H9 (cell line): ENCODE data around the gene TOGARAM2. TPM values are rescaled to one million over a fixed set of nuclear protein-coding genes. Genes with fewer than 3 reads are reported as not detected.

Source experiments
- DNase-seq: peaks from one replicate; pipeline ENCODE4 v3.0.0-alpha.2; 2017
- H2AFZ ChIP-seq: one replicate; pipeline ENCODE4 v1.6.1; 2013; ENCODE audit warnings: mild to moderate bottlenecking, low read length, control low read depth, moderate library complexity
- H2AK5ac ChIP-seq: 2 replicates; pipeline ENCODE4 v1.6.1; 2013; ENCODE audit warnings: low read length, control low read depth, mixed read lengths; ENCODE audit not compliant: insufficient read length
- H2BK120ac ChIP-seq: one replicate; pipeline ENCODE4 v1.6.1; 2013; ENCODE audit warnings: low read depth, mild to moderate bottlenecking, low read length, control low read depth, inconsistent platforms; ENCODE audit not compliant: poor library complexity, severe bottlenecking
- H2BK12ac ChIP-seq: 2 replicates; pipeline ENCODE4 v1.6.1; 2013; ENCODE audit warnings: low read length, control low read depth, mixed read lengths, low read depth; ENCODE audit not compliant: insufficient read length
- H2BK15ac ChIP-seq: 2 replicates; pipeline ENCODE4 v1.6.1; 2013; ENCODE audit warnings: low read depth, low read length, control low read depth
- H2BK20ac ChIP-seq: one replicate; pipeline ENCODE4 v1.6.1; 2013; ENCODE audit warnings: low read depth, mild to moderate bottlenecking, low read length, control low read depth, inconsistent platforms; ENCODE audit not compliant: poor library complexity, severe bottlenecking
- H2BK5ac ChIP-seq: 2 replicates; pipeline ENCODE4 v1.6.1; 2013; ENCODE audit warnings: low read length, control low read depth, mixed read lengths; ENCODE audit not compliant: insufficient read length
- H3K14ac ChIP-seq: 2 replicates; pipeline ENCODE4 v1.6.1; 2013; ENCODE audit warnings: low read length, control low read depth; ENCODE audit not compliant: insufficient read depth
- H3K18ac ChIP-seq: 2 replicates; pipeline ENCODE4 v1.6.1; 2013; ENCODE audit warnings: low read depth, mild to moderate bottlenecking, mixed read lengths, low read length, control low read depth; ENCODE audit not compliant: insufficient read length
- H3K23ac ChIP-seq: 2 replicates; pipeline ENCODE4 v1.6.1; 2013; ENCODE audit warnings: low read length, control low read depth, mixed read lengths, low read depth; ENCODE audit not compliant: insufficient read length
- H3K23me2 ChIP-seq: 2 replicates; pipeline ENCODE4 v1.6.1; 2013; ENCODE audit warnings: low read depth, mild to moderate bottlenecking, mixed read lengths, low read length, control low read depth; ENCODE audit not compliant: insufficient read length, poor library complexity, severe bottlenecking
- H3K27ac ChIP-seq: 2 replicates; pipeline ENCODE4 v1.5.1; 2013; ENCODE audit warnings: low read length, control low read depth, mixed read lengths, low read depth; ENCODE audit not compliant: insufficient read length
- H3K27me3 ChIP-seq: 2 replicates; pipeline ENCODE4 v1.6.1; 2013; ENCODE audit warnings: low read length, control low read depth, inconsistent platforms; ENCODE audit not compliant: insufficient read depth
- H3K4ac ChIP-seq: 2 replicates; pipeline ENCODE4 v1.6.1; 2013; ENCODE audit warnings: low read depth, mild to moderate bottlenecking, control low read depth, inconsistent platforms, low read length, moderate library complexity
- H3K4me1 ChIP-seq: 2 replicates; pipeline ENCODE4 v1.6.1; 2013; ENCODE audit warnings: low read length, control low read depth, inconsistent platforms; ENCODE audit not compliant: insufficient read depth
- H3K4me2 ChIP-seq: 2 replicates; pipeline ENCODE4 v1.6.1; 2013; ENCODE audit warnings: low read length, control low read depth, mixed read lengths; ENCODE audit not compliant: insufficient read length, insufficient read depth
- H3K56ac ChIP-seq: 2 replicates; pipeline ENCODE4 v1.6.1; 2013; ENCODE audit warnings: low read depth, mild to moderate bottlenecking, mixed read lengths, low read length, control low read depth; ENCODE audit not compliant: insufficient read length
- H3K79me1 ChIP-seq: 2 replicates; pipeline ENCODE4 v1.6.1; 2013; ENCODE audit warnings: low read depth, mild to moderate bottlenecking, moderate library complexity, low read length, control low read depth, inconsistent platforms; ENCODE audit not compliant: insufficient read depth, poor library complexity, severe bottlenecking
- H3K79me2 ChIP-seq: 2 replicates; pipeline ENCODE4 v1.6.1; 2013; ENCODE audit warnings: low read length, control low read depth, inconsistent platforms; ENCODE audit not compliant: insufficient read depth
- H3K9ac ChIP-seq: 2 replicates; pipeline ENCODE4 v1.6.1; 2013; ENCODE audit warnings: low read length, control low read depth, mixed read lengths; ENCODE audit not compliant: insufficient read length; ENCODE audit errors: extremely low read depth
- H3K9me3 ChIP-seq: one replicate; pipeline ENCODE4 v1.6.1; 2013; ENCODE audit warnings: low read depth, low read length, inconsistent platforms; ENCODE audit not compliant: control insufficient read depth
- H3T11ph ChIP-seq: one replicate; pipeline ENCODE4 v1.6.1; 2013; ENCODE audit warnings: mild to moderate bottlenecking, low read length, control low read depth, inconsistent platforms
- H4K20me1 ChIP-seq: one replicate; pipeline ENCODE4 v1.6.1; 2013; ENCODE audit not compliant: control insufficient read depth, insufficient read length, insufficient read depth
- H4K5ac ChIP-seq: 2 replicates; pipeline ENCODE4 v1.6.1; 2013; ENCODE audit warnings: low read depth, mild to moderate bottlenecking, mixed read lengths, low read length, control low read depth; ENCODE audit not compliant: insufficient read length
- H4K8ac ChIP-seq: replicated peaks from 2 replicates; pipeline ENCODE4 v1.6.1; 2013; ENCODE audit warnings: low read length, control low read depth, mixed read lengths, low read depth; ENCODE audit not compliant: insufficient read length
- H4K91ac ChIP-seq: 2 replicates; pipeline ENCODE4 v1.6.1; 2013; ENCODE audit warnings: low read depth, mild to moderate bottlenecking, moderate library complexity, mixed read lengths, low read length, control low read depth; ENCODE audit not compliant: insufficient read length
- H3K27ac Mint-ChIP-seq, 3 experiments: 2 replicates in 2 of 3; 3 replicates in 1 of 3; pipeline ENCODE4 v1.8.0; 2020 to 2021; ENCODE audit warnings: mixed read lengths in 3 of 3, mild to moderate bottlenecking in 1 of 3, moderate library complexity in 1 of 3
- H3K27me3 Mint-ChIP-seq: 2 replicates; pipeline ENCODE4 v1.8.0; 2021; ENCODE audit warnings: low read depth, mild to moderate bottlenecking, moderate library complexity, mixed read lengths
- H3K36me3 Mint-ChIP-seq, 3 experiments: 2 replicates in 2 of 3; 3 replicates in 1 of 3; pipeline ENCODE4 v1.8.0; 2020 to 2021; ENCODE audit warnings: low read depth in 3 of 3, mixed read lengths in 3 of 3; ENCODE audit not compliant: insufficient read depth in 1 of 3
- H3K4me1 Mint-ChIP-seq, 2 experiments: 2 replicates each; pipeline ENCODE4 v1.8.0; 2020; ENCODE audit warnings: mixed read lengths in 2 of 2
- H3K4me3 Mint-ChIP-seq, 2 experiments: 2 replicates in 1 of 2; 3 replicates in 1 of 2; pipeline ENCODE4 v1.8.0; 2020 to 2021; ENCODE audit warnings: mild to moderate bottlenecking in 2 of 2, mixed read lengths in 2 of 2, moderate library complexity in 1 of 2
- H3K9me3 Mint-ChIP-seq, 2 experiments: 2 replicates in 1 of 2; 3 replicates in 1 of 2; pipeline ENCODE4 v1.8.0; 2020; ENCODE audit warnings: mild to moderate bottlenecking in 2 of 2, mixed read lengths in 2 of 2, moderate library complexity in 1 of 2
- CTCF ChIP-seq: fragments of 200-600 bp; sonication (generic); conservative IDR thresholded peaks from 3 replicates; pipeline ENCODE4 v1.8.0; 2021; ENCODE audit warnings: antibody characterized with exemption, mild to moderate bottlenecking
- total RNA-seq: library from RNA; stranded (reverse); gene quantifications from 2 replicates; pipeline ENCODE4 v1.2.1, GENCODE V29; 2021

Gene TOGARAM2
- total RNA-seq, 1 experiment from 2014 or later = 0.83 TPM

GRCh38 chr2:29031046-29031445 is 49.9 kb downstream of the TOGARAM2 start:
- H3K9me3 Mint-ChIP-seq = no peaks in the 10 kb centered on the region; a peak in 2 of 5 replicates
- H3K23me2 ChIP-seq = no peaks in the 10 kb centered on the region

More at GRCh38 chr2:29031046-29031445, 49.9 kb downstream of the TOGARAM2 start:
- Histone ChIP-seq H3K27me3 (no peaks in the 10 kb centered on the region), H3K18ac (no peak overlapping the region), H3K14ac (no peak overlapping the region), H3T11ph (no peak overlapping the region), H2BK20ac (no peak overlapping the region), H4K91ac (no peak overlapping the region), H2AFZ (no peak overlapping the region), H3K4me1 (no peaks in the 10 kb centered on the region; the same call in 1 of the 2 replicates), H2BK5ac (no peak overlapping the region), H4K8ac (no peak overlapping the region), H3K9me3 (no peaks in the 10 kb centered on the region), H2BK12ac (no peak overlapping the region), H3K79me2 (no peaks in the 10 kb centered on the region), H4K20me1 (no peaks in the 10 kb centered on the region), H4K5ac (no peak overlapping the region), H3K27ac (no peak overlapping the region), H2BK15ac (no peak overlapping the region), H2AK5ac (no peak overlapping the region), H2BK120ac (no peak overlapping the region), H3K79me1 (no peaks in the 10 kb centered on the region), H3K4me2 (no peak overlapping the region), H3K56ac (no peak overlapping the region), H3K9ac (no peak overlapping the region), H3K23ac (no peak overlapping the region), H3K4ac (no peak overlapping the region)
- H3K4me3 Mint-ChIP-seq = no peak overlapping the region
- H3K27me3 Mint-ChIP-seq = no peaks in the 10 kb centered on the region; the same call in none of the 2 replicates
- DNase-seq = no peak
- TF ChIP-seq CTCF = no peak
- no peaks in the 10 kb centered on the region; a peak in 3 of 7 replicates for H3K36me3 Mint-ChIP-seq
- no peak overlapping the region for H3K27ac Mint-ChIP-seq
- H3K4me1 Mint-ChIP-seq = peaks cover 9 to 17% of the 10 kb centered on the region in 2 experiments
